Right lobe of liver (tissue), 4 donors: Measurements from ENCODE around the gene DTNB.

Experiments
- CTCF ChIP-seq, 4 donors: fragments of 200-600 bp in 3 of 4; fragments of 450-650 bp in 1 of 4; IDR thresholded peaks; one replicate each; pipeline versions ENCODE4 v1.5.1 to v1.8.0; 2016 to 2022; ENCODE audit warnings: antibody characterized with exemption in 4 of 4, mild to moderate bottlenecking in 2 of 4
- POLR2A ChIP-seq: fragments of 450-650 bp; IDR thresholded peaks from one replicate; pipeline ENCODE4 v1.6.1; 2017; ENCODE audit warnings: antibody characterized with exemption, mild to moderate bottlenecking
- donor health status: DM: no; HTN: no; CAD: no.
- donor health status: DM: no; HTN: no; CAD: no.
- donor health status: DM: no; HTN: yes; CAD: no.

GRCh38 chr2:25674077-25674362 lies 643 bp upstream of the DTNB start:
- TF ChIP-seq CTCF (IDR thresholded peaks at IDR 0.05) (no peak), POLR2A (no peak)
